ENCODE results near the gene GLP1R.

GRCh38 chr6:39082310-39082709 is 33.7 kb downstream of the GLP1R start:
- TF ChIP-seq EZH2phosphoT487 (IDR thresholded peaks at IDR 0.05; ENCODE audit: borderline replicate concordance, low read length) = no peak
- no peak for TF ChIP-seq CTCF (IDR thresholded peaks at IDR 0.05; ENCODE audit: low read depth, low read length, poor library complexity, severe bottlenecking)
